T47D (cell line): ENCODE measurements around the gene ZFPL1.

ENCODE experiments used
- DNase-seq, 2 experiments: peaks; one replicate each; pipeline versions ENCODE4 v3.0.0 to v3.0.0-alpha.2; 2011 to 2012; ENCODE audit warnings: low read depth in 1 of 2, low spot score in 1 of 2
- JUND ChIP-seq: IDR thresholded peaks from 2 replicates; pipeline ENCODE4 v1.6.1; 2012; ENCODE audit warnings: low read depth
- in situ Hi-C: cut with HindIII; loops from 2 replicates; pipeline ENCODE4 v1.10.0; 2016; ENCODE audit warnings: low sequenced_read_pairs, low pct_unique_long_range_greater_than_20kb

The ZFPL1 gene

GRCh38 chr11:65083834-65084597 lies at the start of gene ZFPL1, which contains the start of gene CDCA5:
TSS of gene ZFPL1 (plus strand) at chr11:65084222. CDS start at chr11:65084699, 477 bp downstream.
TSS of gene CDCA5 (minus strand) at chr11:65084040. CDS start at chr11:65083978, 62 bp downstream.
- peak; percentile 99 for DNase-seq
- in situ Hi-C loops: no loop called here
- no peak for TF ChIP-seq JUND

GRCh38 chr11:65034423-65034822 lies 49.6 kb upstream of the ZFPL1 start:
- DNase-seq: no peak
- in situ Hi-C loops: no loop called here
- TF ChIP-seq JUND: no peak

GRCh38 chr11:65035579-65035978 lies 48.4 kb upstream of the ZFPL1 start:
- no peak for DNase-seq
- TF ChIP-seq JUND: no peak
- in situ Hi-C loops: no loop called here

- DNase-seq: peak in 1 of 2 experiments; percentile 58
- no peak for TF ChIP-seq JUND
- in situ Hi-C loops: no loop called here
Observed at GRCh38 chr11:65036931-65037330, 47.1 kb upstream of the ZFPL1 start.

- in situ Hi-C loops: no loop called here
- no peak for DNase-seq
- TF ChIP-seq JUND: no peak
Observed at GRCh38 chr11:65040520-65040846, 43.5 kb upstream of the ZFPL1 start.

- peak; percentile 97 to 99 for DNase-seq
- in situ Hi-C loops: no loop called here
- TF ChIP-seq JUND: no peak
Observed at GRCh38 chr11:65040847-65041622, 43.0 kb upstream of the ZFPL1 start, which contains the start of gene SAC3D1. TSS of gene SAC3D1 (plus strand) at chr11:65041210. CDS start at chr11:65041293, 83 bp downstream.

- TF ChIP-seq JUND: no peak
- no peak for DNase-seq
- in situ Hi-C loops: no loop called here
Observed at GRCh38 chr11:65042891-65043290, 41.1 kb upstream of the ZFPL1 start.

- DNase-seq: peak in 1 of 2 experiments; percentile 48
- in situ Hi-C loops: no loop called here
- no peak for TF ChIP-seq JUND
Observed at GRCh38 chr11:65043881-65044501, 40.0 kb upstream of the ZFPL1 start.

GRCh38 chr11:65045061-65045460 lies 39.0 kb upstream of the ZFPL1 start:
- no peak for DNase-seq
- TF ChIP-seq JUND: no peak
- in situ Hi-C loops: no loop called here

- no peak for DNase-seq
- no peak for TF ChIP-seq JUND
- in situ Hi-C loops: no loop called here
Observed at GRCh38 chr11:65045728-65046127, 38.3 kb upstream of the ZFPL1 start.

- no peak for TF ChIP-seq JUND
- in situ Hi-C loops: no loop called here
- no peak for DNase-seq
Observed at GRCh38 chr11:65047581-65048422, 36.2 kb upstream of the ZFPL1 start.

GRCh38 chr11:65051398-65051858 lies 32.6 kb upstream of the ZFPL1 start:
- in situ Hi-C loops: no loop called here
- DNase-seq: no peak
- no peak for TF ChIP-seq JUND
